GM21423 (cell line): ENCODE results near the gene TRIM40.
"Not testable (repeated sequence)": the region's sequence is repeated elsewhere in the genome, so short reads cannot be mapped to it uniquely, and the experiment has no call there.

Source experiments
- ATAC-seq: cut with Tn5 transposase; IDR thresholded peaks from one replicate; pipeline ENCODE4 v1.9.1; 2021; ENCODE audit warnings: mild to moderate bottlenecking, moderate library complexity; ENCODE audit not compliant: unreplicated experiment

The TRIM40 gene

DNA sequence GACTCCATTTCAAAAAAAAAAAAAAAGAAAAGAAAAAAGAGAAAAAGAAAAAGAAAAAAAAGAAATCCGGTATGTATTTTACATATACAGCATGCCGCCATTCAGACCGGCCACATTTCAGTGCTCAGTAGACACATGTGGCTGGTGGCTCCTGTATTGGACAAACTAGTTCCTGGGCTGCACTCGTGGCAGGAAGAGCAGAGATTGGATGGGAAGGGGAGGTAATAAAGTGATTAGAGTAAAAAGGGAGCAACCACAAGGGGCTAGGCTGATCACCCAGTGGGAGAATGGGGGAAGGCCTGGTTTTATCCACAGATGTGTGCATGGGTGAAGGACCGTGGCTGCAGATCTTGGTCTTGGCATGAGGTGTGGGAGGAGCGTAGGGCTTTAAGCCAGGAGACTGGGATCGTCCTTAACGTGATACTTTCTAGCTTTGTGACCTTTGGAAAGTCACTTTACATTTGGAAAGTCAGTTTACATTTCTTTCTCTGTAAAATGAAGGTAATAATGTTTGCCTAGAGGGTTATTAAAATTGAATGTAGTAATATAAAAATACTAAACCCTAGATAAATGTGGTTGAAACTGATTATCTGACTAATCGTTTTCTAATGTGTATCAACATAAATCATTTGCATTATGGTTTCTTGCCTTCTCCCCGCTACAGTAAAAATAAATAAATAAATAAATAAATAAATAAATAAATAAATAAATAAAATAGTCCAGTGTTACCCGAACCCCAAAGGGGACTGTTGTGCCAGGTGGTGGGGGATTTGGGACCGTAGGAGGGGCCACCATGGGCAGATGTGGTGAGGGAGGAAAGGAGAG is 26.5 kb downstream of the TRIM40 start:
- no peak for ATAC-seq

DNA sequence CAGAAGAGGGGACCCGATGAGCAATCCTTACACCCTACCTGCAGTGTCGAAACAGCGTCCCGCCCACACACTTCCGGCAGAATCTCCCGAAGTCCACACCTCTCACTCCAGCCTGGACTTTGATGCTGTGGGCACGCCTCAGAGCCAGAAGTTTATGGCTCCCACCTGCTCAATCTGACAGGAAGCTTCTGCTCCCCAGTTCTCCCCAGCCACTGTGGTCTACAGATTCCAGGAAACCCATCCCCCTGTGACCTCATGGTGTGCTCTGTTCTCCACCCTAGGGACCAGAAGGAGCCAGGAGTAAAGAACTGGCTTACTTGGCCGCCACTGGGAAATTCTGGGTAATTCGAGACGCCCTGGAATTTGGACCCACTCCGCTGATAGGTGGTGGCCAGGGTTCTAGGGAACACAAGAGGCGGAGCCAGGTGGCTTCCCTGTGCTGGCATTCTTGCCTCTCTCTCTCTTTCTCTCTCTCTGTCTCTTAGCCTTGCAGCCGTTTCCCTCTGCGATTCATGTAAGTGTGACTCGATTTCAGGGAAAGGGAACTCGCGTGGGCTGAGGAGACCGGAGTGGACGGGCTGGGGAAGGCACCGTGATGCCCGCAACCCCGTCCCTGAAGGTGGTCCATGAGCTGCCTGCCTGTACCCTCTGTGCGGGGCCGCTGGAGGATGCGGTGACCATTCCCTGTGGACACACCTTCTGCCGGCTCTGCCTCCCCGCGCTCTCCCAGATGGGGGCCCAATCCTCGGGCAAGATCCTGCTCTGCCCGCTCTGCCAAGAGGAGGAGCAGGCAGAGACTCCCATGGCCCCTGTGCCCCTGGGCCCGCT is 27.4 kb downstream of the TRIM40 start, which contains the start of gene TRIM15:
Gene TRIM15 (plus strand): TSS at position 457 of the 828 bp plus-strand sequence. CDS start 139 bp downstream, at position 596.
- ATAC-seq = no peak

DNA sequence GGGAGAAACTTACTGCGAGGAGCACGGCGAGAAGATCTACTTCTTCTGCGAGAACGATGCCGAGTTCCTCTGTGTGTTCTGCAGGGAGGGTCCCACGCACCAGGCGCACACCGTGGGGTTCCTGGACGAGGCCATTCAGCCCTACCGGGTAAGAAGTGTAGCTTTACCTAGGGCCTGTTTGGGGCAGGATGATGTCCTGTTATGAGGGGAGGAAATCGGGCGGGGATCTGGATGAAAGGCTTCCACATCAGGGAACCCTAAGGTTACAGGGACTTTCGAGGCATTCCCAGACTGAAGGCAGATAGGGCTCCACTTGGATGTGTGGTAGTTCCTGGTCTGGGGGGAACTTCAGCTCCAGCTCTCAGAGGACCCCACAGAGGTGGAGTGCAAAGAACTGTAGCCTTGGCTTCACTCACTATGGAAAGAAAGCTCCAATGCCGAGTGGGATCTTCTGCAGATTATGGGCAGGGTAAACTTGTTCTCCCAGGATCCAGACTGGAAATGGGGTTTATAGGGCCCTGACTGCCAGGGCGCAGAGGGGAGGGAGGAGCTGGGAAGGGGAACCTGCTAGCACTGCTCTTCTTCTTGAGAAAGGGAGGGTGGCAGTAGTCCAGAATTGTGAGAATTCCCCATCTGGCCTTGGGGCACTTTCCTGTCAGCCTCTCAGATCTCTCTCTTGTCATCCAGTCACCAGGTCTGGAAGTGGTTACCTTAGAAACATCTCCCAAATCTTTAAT is 28.1 kb downstream of the TRIM40 start:
- ATAC-seq = no peak

DNA sequence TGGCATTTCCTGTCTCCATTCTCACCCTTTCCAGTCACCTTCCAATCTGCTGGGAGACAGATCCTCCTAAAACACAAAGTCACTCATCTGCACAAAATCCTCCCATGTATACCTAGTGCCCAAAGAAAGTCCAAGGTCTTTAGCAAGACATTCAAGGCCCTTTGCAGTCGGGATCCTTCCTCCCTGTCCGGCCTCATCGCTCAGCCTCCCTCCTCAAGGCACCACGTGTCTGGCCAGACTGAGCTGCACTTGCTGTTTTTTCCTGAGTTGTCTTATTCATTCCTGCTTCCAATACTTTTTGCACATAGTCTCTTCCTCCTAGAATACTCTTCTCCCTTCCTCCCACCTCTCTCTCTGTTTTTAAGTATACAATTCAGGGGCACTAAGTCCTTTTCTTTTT is 28.8 kb downstream of the TRIM40 start:
- ATAC-seq = no peak

DNA sequence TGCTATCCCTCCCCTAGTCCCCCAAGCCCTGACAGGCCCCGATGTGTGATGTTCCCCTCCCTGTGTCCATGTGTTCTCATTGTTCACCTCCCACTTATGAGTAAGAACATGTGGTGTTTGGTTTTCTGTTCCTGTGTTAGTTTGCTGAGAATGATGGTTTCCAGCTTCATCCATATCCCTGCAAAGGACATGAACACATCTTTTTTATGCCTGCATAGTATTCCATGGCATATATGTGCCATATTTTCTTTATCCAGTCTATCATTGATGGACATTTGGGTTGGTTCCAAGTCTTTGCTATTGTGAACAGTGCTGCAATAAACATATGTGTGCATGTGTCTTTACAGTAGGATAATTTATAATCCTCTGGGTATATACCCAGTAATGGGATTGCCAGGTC is 29.3 kb downstream of the TRIM40 start:
- not testable (repeated sequence) for ATAC-seq

DNA sequence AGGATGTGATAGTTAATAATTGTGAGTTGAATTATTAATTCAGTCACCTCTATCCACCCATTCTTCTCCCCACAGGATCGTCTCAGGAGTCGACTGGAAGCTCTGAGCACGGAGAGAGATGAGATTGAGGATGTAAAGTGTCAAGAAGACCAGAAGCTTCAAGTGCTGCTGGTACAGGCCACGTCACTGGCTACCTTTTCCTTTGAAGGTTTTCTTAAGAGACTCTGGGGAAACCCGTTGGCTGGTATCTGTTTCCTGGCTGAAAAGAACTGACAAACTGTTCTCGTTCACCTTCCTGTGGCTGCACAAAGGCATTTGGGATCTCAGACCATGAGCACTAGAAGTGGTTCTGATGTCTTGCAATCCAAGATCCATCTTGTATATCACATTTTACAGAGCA is 31.2 kb downstream of the TRIM40 start:
- no peak for ATAC-seq

DNA sequence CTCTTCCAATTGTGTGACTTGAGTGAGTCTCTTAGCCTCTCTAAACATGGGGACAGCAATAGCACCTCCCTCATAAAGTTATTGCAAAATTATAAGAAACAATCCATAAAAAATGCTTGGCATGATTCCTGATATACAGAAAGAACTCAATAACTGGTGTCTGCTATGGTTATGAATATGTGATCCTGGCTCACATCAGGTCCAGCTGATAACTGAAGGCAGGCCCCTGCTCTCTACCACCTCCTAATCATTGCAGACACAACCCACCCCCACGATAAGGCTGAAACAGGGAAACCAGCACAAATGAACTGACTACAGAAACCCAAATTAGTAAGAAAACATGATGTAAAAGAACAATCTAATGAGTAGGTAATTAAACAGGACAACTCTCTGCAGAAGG is 32.8 kb downstream of the TRIM40 start:
- no peak for ATAC-seq

DNA sequence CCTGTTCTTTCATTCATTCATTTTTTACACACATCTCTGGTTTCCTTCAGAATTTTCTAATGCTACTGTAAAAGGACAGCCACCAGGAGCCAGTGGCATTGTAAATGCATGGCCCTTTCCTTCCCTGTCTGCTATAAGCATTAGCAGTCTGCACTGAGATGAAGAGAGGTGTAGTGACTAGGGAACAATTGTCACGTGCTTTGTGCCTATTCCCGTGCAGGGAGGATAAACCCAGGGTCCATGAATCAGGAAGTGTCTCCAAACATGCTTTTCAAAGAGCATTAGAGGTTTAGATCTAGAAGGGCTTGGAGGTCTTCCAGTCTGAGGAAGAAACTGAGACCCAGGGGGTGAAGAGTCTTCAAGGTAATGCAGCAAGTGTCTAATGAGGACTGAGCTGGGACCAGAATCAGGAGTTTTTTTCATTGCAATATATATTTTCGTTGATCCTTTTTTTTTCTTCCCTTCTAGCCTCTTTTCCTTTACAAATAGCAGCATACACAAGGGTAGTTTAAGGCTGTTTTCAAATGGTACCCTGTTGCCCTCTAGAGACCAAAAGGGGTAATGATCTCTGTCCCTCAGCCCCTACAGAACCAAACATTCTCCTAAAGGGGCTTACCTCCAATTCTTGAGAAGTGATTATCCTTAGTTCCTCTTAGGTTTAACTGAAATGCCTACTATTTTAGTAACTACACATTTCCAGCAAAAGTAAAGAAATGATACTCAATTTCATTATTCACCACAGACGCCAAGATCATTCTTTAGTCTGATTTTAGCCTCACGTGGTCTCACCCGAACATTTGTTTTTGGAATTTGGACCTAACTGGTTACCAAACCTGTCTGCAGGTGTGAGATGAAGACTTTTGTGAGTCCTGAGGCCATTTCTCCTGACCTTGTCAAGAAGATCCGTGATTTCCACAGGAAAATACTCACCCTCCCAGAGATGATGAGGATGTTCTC is 34.0 kb downstream of the TRIM40 start:
- no peak for ATAC-seq

DNA sequence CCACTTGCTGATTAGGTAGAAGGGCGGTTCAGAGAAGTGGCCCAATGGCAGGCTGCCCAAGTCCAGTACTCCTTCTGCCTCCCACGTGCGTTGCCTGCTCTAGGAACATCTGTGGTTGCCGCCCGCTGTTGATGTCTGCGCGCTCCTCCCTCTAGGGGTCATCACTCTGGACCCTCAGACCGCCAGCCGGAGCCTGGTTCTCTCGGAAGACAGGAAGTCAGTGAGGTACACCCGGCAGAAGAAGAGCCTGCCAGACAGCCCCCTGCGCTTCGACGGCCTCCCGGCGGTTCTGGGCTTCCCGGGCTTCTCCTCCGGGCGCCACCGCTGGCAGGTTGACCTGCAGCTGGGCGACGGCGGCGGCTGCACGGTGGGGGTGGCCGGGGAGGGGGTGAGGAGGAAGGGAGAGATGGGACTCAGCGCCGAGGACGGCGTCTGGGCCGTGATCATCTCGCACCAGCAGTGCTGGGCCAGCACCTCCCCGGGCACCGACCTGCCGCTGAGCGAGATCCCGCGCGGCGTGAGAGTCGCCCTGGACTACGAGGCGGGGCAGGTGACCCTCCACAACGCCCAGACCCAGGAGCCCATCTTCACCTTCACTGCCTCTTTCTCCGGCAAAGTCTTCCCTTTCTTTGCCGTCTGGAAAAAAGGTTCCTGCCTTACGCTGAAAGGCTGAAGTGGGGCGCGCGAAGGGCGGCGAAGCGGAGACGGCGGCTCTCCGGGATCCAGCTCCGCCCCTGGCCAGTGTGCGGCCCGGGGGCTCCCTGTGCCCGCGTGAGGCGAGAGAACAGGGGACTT is 35.9 kb downstream of the TRIM40 start:
- ATAC-seq = no peak

DNA sequence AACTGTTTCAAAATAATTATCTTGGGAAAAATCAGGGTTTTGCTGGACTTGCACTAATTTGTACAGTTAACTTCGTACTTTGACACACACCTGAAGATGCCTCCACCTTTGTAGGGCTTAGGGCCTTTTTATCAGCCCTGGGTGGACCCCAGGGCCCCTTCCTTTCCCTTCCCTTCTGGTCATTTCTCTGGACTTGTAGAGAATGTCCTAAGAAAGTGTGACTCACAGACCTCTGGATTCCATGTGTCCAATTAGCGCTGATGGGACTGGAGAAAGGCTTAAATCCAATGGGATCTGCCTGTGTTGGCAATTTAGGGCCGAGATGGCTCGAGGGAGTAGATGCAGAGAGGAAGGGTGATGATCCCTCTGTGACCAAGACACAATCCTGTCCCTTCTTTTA is 36.7 kb downstream of the TRIM40 start:
- ATAC-seq = no peak

DNA sequence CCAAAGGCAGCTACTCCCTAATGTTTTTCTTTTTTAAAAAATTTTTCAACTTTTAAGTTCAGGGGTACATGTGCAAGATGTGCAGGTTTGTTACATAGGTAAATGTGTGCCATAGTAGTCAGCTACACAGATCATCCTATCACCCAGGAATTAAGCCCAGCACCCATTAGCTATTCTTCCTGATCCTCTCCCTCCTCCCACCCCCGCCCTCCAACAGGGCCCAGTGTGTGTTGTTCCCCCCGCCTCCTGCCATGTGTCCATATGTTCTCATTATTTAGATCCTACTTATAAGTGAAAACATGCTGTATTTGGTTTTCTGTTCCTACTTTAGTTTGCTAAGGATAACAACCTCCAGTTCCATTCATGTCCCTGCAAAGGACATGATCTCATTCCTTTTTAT is 39.8 kb downstream of the TRIM40 start:
- ATAC-seq = no peak

DNA sequence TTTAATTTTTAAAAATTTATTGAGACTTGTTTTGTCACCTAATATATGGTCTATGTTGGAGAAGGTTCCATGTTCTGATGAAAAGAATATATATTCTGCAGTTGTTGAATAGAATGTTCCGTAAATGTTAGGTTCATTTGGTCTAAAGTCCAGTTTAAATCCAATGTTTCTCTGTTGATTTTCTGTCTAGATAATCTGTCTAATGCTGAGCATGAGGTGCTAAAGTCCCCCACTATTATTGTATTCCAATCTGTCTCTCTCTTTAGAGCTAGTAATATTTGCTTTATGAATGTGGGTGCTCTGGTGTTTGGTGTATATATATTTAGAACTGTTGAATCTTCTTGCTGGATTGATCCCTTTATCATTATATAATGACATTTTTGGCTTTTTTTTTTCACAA is 42.9 kb downstream of the TRIM40 start:
- ATAC-seq = no peak

DNA sequence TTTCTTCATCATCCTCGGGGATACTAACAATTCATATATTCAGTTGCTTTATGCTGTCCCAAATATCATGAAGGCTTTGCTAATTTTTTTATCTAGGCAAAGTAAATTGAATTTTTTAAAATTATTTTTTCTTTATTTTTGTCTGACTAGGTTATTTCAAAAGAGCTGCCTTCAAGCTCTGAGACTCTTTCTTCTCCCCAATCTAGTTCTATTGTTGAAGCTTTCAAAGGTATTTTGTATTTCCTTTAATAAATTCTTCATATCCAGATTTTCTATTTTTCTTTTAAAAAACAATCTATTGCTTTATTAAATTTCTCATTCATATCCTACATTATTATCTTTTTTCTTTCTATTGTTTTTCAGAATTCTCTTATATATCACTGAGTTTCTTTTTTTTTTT is 44.2 kb downstream of the TRIM40 start:
- ATAC-seq = no peak

DNA sequence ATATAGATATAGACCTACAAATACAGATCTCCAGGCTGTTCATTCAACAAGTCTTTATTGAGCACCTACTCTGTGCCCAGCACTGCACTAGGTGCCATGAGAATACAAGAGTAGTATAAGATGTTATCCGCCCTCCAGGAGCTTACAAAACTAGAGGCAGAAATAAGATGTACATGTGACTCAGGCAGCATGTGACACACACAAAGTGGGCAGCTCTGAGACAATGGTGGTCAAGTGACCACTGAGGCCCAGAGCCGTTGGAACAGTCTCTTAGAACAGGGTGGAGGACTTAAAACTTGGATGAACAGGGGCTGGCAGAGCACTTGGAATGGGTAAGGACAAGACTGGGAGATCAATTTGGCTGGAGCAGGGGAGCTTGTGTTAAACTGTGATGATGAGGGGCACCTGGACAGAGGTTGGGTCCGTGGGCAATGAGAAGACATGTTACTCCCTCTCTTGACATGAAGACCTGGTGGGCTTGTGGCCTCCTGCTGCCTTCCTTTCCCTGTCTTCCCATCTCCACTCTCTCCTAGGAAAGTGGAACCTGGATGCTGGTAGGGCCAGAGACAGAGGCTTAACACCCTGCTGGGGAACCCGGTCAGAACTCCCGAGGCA is 48.6 kb downstream of the TRIM40 start:
- ATAC-seq = no peak

DNA sequence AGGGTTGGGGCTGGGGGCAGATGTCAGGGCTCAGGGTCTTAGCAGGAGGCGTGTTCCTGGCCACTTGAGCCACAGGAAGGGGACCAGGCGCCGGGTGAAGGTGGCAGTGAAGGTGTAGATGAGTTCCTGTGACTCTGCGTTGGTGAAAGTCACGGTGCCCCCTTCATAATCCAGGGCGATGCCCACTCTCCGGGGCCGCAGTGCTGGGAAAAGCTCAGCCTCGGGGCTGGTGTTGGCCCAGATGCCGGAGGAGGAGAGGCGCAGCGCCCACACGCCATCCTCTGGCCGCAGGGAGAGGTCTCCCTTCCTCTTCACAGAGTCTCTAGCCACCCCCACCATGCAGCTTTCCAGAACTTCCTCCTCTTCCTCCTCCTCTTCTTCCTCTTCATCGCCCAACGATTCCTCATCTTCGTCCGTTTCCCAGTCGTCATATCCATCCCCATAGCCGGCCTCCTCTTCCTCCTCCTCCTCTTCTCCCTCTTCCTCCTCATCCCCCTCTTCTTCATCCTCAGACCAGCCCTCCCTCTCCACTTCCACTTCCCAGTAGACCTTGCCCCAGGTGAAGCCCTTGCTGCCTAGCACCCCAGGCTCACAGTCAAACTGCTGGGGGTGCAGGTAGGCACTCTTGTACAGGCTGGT is 50.0 kb downstream of the TRIM40 start:
- no peak for ATAC-seq

DNA sequence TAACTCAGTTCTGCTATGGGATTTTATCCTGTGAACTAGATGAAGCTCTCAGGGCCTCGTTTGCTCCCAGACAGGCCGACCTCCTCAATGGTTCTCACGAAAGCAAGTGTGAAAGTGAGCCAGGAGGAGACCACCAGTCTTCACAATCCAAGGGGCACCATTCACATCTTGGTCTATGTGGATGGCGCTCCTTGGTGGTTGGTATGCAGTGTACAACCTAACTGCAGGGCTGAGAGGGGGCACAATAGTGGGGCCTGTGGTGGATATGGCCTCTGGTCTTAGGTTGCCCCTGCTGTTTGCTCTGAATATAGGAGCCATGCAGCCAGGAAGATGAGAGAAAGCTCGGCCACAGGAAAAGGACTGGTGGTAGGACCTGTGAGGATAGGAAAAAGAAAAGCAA is 52.6 kb downstream of the TRIM40 start:
- no peak for ATAC-seq

DNA sequence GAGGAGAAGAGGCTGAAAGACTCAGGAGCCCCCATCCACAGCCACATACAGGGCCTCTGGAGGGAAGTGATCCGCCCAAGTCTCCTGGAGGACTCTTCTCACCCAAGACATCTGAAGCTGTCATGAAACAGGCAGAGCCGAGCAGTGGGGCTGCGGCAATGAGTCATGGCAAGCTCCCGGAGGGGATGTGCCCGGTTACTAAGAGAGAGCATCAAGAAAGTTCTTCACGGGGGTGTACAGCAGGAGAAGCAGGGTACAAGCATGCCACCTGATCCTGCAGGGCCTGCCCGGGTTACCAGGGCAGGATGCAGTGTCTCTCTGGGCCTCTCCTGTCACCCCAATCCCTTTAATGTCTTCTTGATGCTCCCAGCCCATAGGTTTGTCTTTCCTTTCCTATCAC is 56.1 kb downstream of the TRIM40 start:
- ATAC-seq = no peak
